ENCODE results near the gene CTNND2.

The CTNND2 gene

GRCh38 chr5:11467588-11467987 is 436.7 kb downstream of the CTNND2 start:
- TF ChIP-seq YY1 (IDR thresholded peaks at IDR 0.05; ENCODE audit: insufficient read depth, insufficient read length) (no peak), ZNF274 (IDR thresholded peaks at IDR 0.05; ENCODE audit: low read depth, low read length) (no peak), SUZ12 (IDR thresholded peaks at IDR 0.05; ENCODE audit: extremely low read depth, insufficient read depth, insufficient read length) (no peak)
- Histone ChIP-seq H3K4me1 (ENCODE audit: insufficient read depth, insufficient read length) (no peaks in the 10 kb centered on the region), H3K4me3 (ENCODE audit: insufficient read length, low read depth) (no peak overlapping the region), H3K36me3 (ENCODE audit: insufficient read depth, insufficient read length, low read length) (no peaks in the 10 kb centered on the region), H3K9ac (ENCODE audit: insufficient read length, low read depth) (no peak overlapping the region), H3K27me3 (ENCODE audit: insufficient read depth, insufficient read length) (no peaks in the 10 kb centered on the region), H3K9me3 (ENCODE audit: insufficient read depth, low read length) (no peaks in the 10 kb centered on the region)
- DNase-seq (ENCODE audit: low read depth, low spot score), result no peak

- no peak overlapping the region for H3K4me3 ChIP-seq (ENCODE audit: insufficient read length, low read depth)
Observed at GRCh38 chr5:11459716-11460115, 444.5 kb downstream of the CTNND2 start.

GRCh38 chr5:11455505-11455904 is 448.7 kb downstream of the CTNND2 start:
- Histone ChIP-seq H3K36me3 (ENCODE audit: insufficient read depth, insufficient read length, low read length) (no peaks in the 10 kb centered on the region), H3K9me3 (ENCODE audit: insufficient read depth, low read length) (no peaks in the 10 kb centered on the region), H3K4me1 (ENCODE audit: insufficient read depth, insufficient read length) (no peaks in the 10 kb centered on the region), H3K27me3 (ENCODE audit: insufficient read depth, insufficient read length) (no peaks in the 10 kb centered on the region), H3K9ac (ENCODE audit: insufficient read length, low read depth) (no peak overlapping the region), H3K4me3 (ENCODE audit: insufficient read length, low read depth) (no peak overlapping the region)
- DNase-seq (ENCODE audit: low read depth, low spot score), result no peak
- TF ChIP-seq SUZ12 (IDR thresholded peaks at IDR 0.05; ENCODE audit: extremely low read depth, insufficient read depth, insufficient read length) (no peak), ZNF274 (IDR thresholded peaks at IDR 0.05; ENCODE audit: low read depth, low read length) (no peak), YY1 (IDR thresholded peaks at IDR 0.05; ENCODE audit: insufficient read depth, insufficient read length) (no peak)

More at GRCh38 chr5:11459716-11460115, 444.5 kb downstream of the CTNND2 start:
- no peak for DNase-seq (ENCODE audit: low read depth, low spot score)
- Histone ChIP-seq H3K4me1 (ENCODE audit: insufficient read depth, insufficient read length) (no peaks in the 10 kb centered on the region), H3K9me3 (ENCODE audit: insufficient read depth, low read length) (no peaks in the 10 kb centered on the region), H3K36me3 (ENCODE audit: insufficient read depth, insufficient read length, low read length) (no peaks in the 10 kb centered on the region), H3K27me3 (ENCODE audit: insufficient read depth, insufficient read length) (no peaks in the 10 kb centered on the region), H3K9ac (ENCODE audit: insufficient read length, low read depth) (no peak overlapping the region)
- TF ChIP-seq YY1 (IDR thresholded peaks at IDR 0.05; ENCODE audit: insufficient read depth, insufficient read length) (no peak), SUZ12 (IDR thresholded peaks at IDR 0.05; ENCODE audit: extremely low read depth, insufficient read depth, insufficient read length) (no peak), ZNF274 (IDR thresholded peaks at IDR 0.05; ENCODE audit: low read depth, low read length) (no peak)

GRCh38 chr5:11452852-11453251 is 451.4 kb downstream of the CTNND2 start:
- no peaks in the 10 kb centered on the region for H3K4me1 ChIP-seq (ENCODE audit: insufficient read depth, insufficient read length)

GRCh38 chr5:11449966-11450365 is 454.3 kb downstream of the CTNND2 start:
- no peak for TF ChIP-seq SUZ12 (IDR thresholded peaks at IDR 0.05; ENCODE audit: extremely low read depth, insufficient read depth, insufficient read length)
- TF ChIP-seq YY1 (IDR thresholded peaks at IDR 0.05; ENCODE audit: insufficient read depth, insufficient read length), result no peak
- TF ChIP-seq ZNF274 (IDR thresholded peaks at IDR 0.05; ENCODE audit: low read depth, low read length), result no peak
- H3K4me1 ChIP-seq (ENCODE audit: insufficient read depth, insufficient read length), result no peaks in the 10 kb centered on the region
- no peaks in the 10 kb centered on the region for H3K36me3 ChIP-seq (ENCODE audit: insufficient read depth, insufficient read length, low read length)
- no peaks in the 10 kb centered on the region for H3K9me3 ChIP-seq (ENCODE audit: insufficient read depth, low read length)
- no peaks in the 10 kb centered on the region for H3K27me3 ChIP-seq (ENCODE audit: insufficient read depth, insufficient read length)
- DNase-seq (ENCODE audit: low read depth, low spot score), result no peak
- H3K9ac ChIP-seq (ENCODE audit: insufficient read length, low read depth), result no peak overlapping the region
- H3K4me3 ChIP-seq (ENCODE audit: insufficient read length, low read depth), result no peak overlapping the region

More at GRCh38 chr5:11452852-11453251, 451.4 kb downstream of the CTNND2 start:
- H3K36me3 ChIP-seq (ENCODE audit: insufficient read depth, insufficient read length, low read length), result no peaks in the 10 kb centered on the region
- TF ChIP-seq ZNF274 (IDR thresholded peaks at IDR 0.05; ENCODE audit: low read depth, low read length), result no peak
- TF ChIP-seq YY1 (IDR thresholded peaks at IDR 0.05; ENCODE audit: insufficient read depth, insufficient read length), result no peak
- no peak for TF ChIP-seq SUZ12 (IDR thresholded peaks at IDR 0.05; ENCODE audit: extremely low read depth, insufficient read depth, insufficient read length)
- H3K4me3 ChIP-seq (ENCODE audit: insufficient read length, low read depth), result no peak overlapping the region
- no peak for DNase-seq (ENCODE audit: low read depth, low spot score)
- no peaks in the 10 kb centered on the region for H3K9me3 ChIP-seq (ENCODE audit: insufficient read depth, low read length)
- H3K9ac ChIP-seq (ENCODE audit: insufficient read length, low read depth), result no peak overlapping the region
- no peaks in the 10 kb centered on the region for H3K27me3 ChIP-seq (ENCODE audit: insufficient read depth, insufficient read length)

- Histone ChIP-seq H3K27me3 (ENCODE audit: insufficient read depth, insufficient read length) (no peaks in the 10 kb centered on the region), H3K9me3 (ENCODE audit: insufficient read depth, low read length) (no peaks in the 10 kb centered on the region), H3K36me3 (ENCODE audit: insufficient read depth, insufficient read length, low read length) (no peaks in the 10 kb centered on the region), H3K4me1 (ENCODE audit: insufficient read depth, insufficient read length) (no peaks in the 10 kb centered on the region), H3K4me3 (ENCODE audit: insufficient read length, low read depth) (no peak overlapping the region), H3K9ac (ENCODE audit: insufficient read length, low read depth) (no peak overlapping the region)
- no peak for DNase-seq (ENCODE audit: low read depth, low spot score)
- TF ChIP-seq ZNF274 (IDR thresholded peaks at IDR 0.05; ENCODE audit: low read depth, low read length) (no peak), SUZ12 (IDR thresholded peaks at IDR 0.05; ENCODE audit: extremely low read depth, insufficient read depth, insufficient read length) (no peak), YY1 (IDR thresholded peaks at IDR 0.05; ENCODE audit: insufficient read depth, insufficient read length) (no peak)
Observed at GRCh38 chr5:11449217-11449616, 455.0 kb downstream of the CTNND2 start.

GRCh38 chr5:11443831-11444230 is 460.4 kb downstream of the CTNND2 start:
- DNase-seq (ENCODE audit: low read depth, low spot score), result no peak
- no peak for TF ChIP-seq ZNF274 (IDR thresholded peaks at IDR 0.05; ENCODE audit: low read depth, low read length)
- no peak for TF ChIP-seq SUZ12 (IDR thresholded peaks at IDR 0.05; ENCODE audit: extremely low read depth, insufficient read depth, insufficient read length)
- no peak for TF ChIP-seq YY1 (IDR thresholded peaks at IDR 0.05; ENCODE audit: insufficient read depth, insufficient read length)

More at GRCh38 chr5:11443831-11444230, 460.4 kb downstream of the CTNND2 start:
- no peaks in the 10 kb centered on the region for H3K9me3 ChIP-seq (ENCODE audit: insufficient read depth, low read length)
- H3K27me3 ChIP-seq (ENCODE audit: insufficient read depth, insufficient read length), result no peaks in the 10 kb centered on the region
- H3K4me1 ChIP-seq (ENCODE audit: insufficient read depth, insufficient read length), result no peaks in the 10 kb centered on the region
- no peaks in the 10 kb centered on the region for H3K36me3 ChIP-seq (ENCODE audit: insufficient read depth, insufficient read length, low read length)
- no peak overlapping the region for H3K4me3 ChIP-seq (ENCODE audit: insufficient read length, low read depth)
- H3K9ac ChIP-seq (ENCODE audit: insufficient read length, low read depth), result no peak overlapping the region
